Peyer's patch (tissue), 4 donors: ENCODE results near the gene ZC3H15. TPM values are rescaled to one million over a fixed set of nuclear protein-coding genes. Genes with fewer than 3 reads are reported as not detected.

ENCODE experiments used
- DNase-seq, 3 donors: peaks; one replicate each; pipeline ENCODE4 v3.0.0-alpha.2; 2017 to 2019
- H3K27ac ChIP-seq, 4 donors: fragments of 200-600 bp; sonication (generic); one replicate each; pipeline ENCODE4 v1.5.1; 2016 to 2019
- H3K27me3 ChIP-seq, 2 donors: fragments of 200-600 bp; sonication (generic); one replicate each; pipeline ENCODE4 v1.5.1; 2019
- H3K36me3 ChIP-seq, 3 donors: fragments of 200-600 bp; sonication (generic); one replicate each; pipeline ENCODE4 v1.5.1; 2016 to 2019
- H3K4me1 ChIP-seq, 4 donors: fragments of 200-600 bp; sonication (generic); one replicate each; pipeline ENCODE4 v1.5.1; 2016 to 2019
- H3K4me3 ChIP-seq, 4 donors: fragments of 200-600 bp; sonication (generic); 1 replicate in 3 of 4; 2 replicates in 1 of 4; pipeline ENCODE4 v1.5.1; 2016 to 2019; ENCODE audit warnings: mild to moderate bottlenecking in 1 of 4
- H3K9me3 ChIP-seq, 4 donors: fragments of 200-600 bp; sonication (generic); one replicate each; pipeline ENCODE4 v1.5.1; 2016 to 2019; ENCODE audit warnings: mild to moderate bottlenecking in 1 of 4
- POLR2A ChIP-seq, 2 donors: fragments of 450-650 bp; IDR thresholded peaks; one replicate each; pipeline ENCODE4 v1.5.1; 2017; ENCODE audit warnings: antibody characterized with exemption in 2 of 2, mild to moderate bottlenecking in 2 of 2, moderate library complexity in 2 of 2
- total RNA-seq, 4 donors: library from RNA; depleted of rRNA; stranded (reverse); fragments of >200 nt; gene quantifications; one replicate each; pipeline ENCODE4 v1.1.0, GENCODE V29; 2016
- TF ChIP-seq, protein P1 (sequence below), 6 experiments: fragments of 450-650 bp in 4 of 6; fragments of 200-600 bp in 2 of 6; sonication (generic) in 1 of 6; IDR thresholded peaks; one replicate each; pipeline ENCODE4 v1.5.1; 2017 to 2019; ENCODE audit warnings: antibody characterized with exemption in 6 of 6, mild to moderate bottlenecking in 3 of 6, moderate library complexity in 1 of 6

The ZC3H15 gene
- total RNA-seq, 4 donors from 2014 or later, result 39.7 to 82.5 (median 65.0) TPM

DNA sequence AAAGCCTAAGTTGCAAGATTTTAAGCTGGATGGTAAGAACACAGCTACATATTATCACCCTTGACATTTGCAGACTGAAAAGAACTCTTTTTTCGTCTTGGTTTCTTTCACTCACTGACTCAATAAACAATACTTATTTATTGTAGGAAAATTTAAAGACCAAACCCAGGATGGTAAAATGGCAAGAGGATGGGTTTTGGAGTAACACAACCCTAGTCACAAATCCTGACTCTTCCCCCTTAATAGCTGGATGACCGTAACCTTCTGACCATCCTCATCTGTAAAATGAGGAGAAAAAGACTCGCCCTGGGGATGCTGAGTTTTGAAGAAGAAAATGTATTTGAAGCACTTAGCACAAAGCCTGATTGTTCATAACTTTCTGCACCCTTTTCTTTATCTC lies 48.3 kb downstream of the ZC3H15 start:
- TF ChIP-seq, protein P1, sequence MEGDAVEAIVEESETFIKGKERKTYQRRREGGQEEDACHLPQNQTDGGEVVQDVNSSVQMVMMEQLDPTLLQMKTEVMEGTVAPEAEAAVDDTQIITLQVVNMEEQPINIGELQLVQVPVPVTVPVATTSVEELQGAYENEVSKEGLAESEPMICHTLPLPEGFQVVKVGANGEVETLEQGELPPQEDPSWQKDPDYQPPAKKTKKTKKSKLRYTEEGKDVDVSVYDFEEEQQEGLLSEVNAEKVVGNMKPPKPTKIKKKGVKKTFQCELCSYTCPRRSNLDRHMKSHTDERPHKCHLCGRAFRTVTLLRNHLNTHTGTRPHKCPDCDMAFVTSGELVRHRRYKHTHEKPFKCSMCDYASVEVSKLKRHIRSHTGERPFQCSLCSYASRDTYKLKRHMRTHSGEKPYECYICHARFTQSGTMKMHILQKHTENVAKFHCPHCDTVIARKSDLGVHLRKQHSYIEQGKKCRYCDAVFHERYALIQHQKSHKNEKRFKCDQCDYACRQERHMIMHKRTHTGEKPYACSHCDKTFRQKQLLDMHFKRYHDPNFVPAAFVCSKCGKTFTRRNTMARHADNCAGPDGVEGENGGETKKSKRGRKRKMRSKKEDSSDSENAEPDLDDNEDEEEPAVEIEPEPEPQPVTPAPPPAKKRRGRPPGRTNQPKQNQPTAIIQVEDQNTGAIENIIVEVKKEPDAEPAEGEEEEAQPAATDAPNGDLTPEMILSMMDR (IDR thresholded peaks at IDR 0.05), result no peak
- no peak for TF ChIP-seq POLR2A (IDR thresholded peaks at IDR 0.05)
- Histone ChIP-seq H3K27me3 (no peaks in the 10 kb centered on the region), H3K27ac (no peak overlapping the region), H3K4me3 (no peak overlapping the region), H3K36me3 (no peaks in the 10 kb centered on the region), H3K9me3 (no peaks in the 10 kb centered on the region), H3K4me1 (peaks cover 0 to 5% (median 0%) of the 10 kb centered on the region in 4 donors)
- no peak for DNase-seq

DNA sequence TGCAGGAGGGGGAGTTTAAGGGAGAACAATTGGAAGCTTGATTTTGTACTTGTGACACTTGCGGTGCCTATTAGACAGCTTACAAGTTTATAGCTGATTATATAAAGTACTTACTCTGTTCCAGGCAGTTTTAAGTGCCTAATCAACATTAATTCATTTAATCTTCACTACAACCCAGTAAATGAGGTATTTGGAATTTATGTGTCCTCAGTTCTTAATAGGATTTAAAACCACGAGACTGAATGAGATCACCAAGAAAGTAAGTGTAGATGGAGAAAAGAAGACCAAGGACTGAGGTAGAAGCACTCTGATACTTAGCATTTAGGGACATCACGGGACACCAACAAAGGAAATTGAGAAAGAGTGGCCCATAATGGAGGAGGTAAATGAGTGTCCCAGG lies 49.8 kb downstream of the ZC3H15 start:
- Histone ChIP-seq H3K9me3 (no peaks in the 10 kb centered on the region), H3K4me1 (peaks cover 0 to 5% (median 0%) of the 10 kb centered on the region in 4 donors), H3K27me3 (no peaks in the 10 kb centered on the region), H3K4me3 (no peak overlapping the region), H3K36me3 (no peaks in the 10 kb centered on the region), H3K27ac (no peak overlapping the region)
- TF ChIP-seq, protein P1 (IDR thresholded peaks at IDR 0.05), result no peak
- TF ChIP-seq POLR2A (IDR thresholded peaks at IDR 0.05), result no peak
- DNase-seq, result no peak

DNA sequence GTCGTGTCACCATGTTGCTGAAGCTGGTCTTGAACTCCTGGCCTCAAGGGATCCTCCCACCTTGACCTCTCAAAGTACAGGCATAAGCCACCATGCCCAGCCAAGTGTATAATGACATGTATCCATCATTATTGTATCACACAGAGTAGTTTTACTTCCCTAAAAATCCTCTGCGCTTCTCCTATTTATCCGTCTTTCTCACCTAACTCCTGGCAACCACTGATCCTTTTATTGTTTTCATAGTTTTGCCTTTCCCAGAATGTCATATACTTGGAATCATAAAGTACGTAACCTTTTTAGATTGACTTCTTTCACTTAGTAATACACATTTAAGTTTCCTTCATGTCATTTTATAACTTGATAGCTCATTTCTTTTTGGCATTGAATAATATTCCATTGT lies 51.0 kb downstream of the ZC3H15 start:
- Histone ChIP-seq H3K27me3 (no peaks in the 10 kb centered on the region), H3K27ac (no peak overlapping the region), H3K36me3 (no peaks in the 10 kb centered on the region), H3K4me3 (no peak overlapping the region), H3K9me3 (no peaks in the 10 kb centered on the region), H3K4me1 (peaks cover 0 to 5% (median 0%) of the 10 kb centered on the region in 4 donors)
- no peak for TF ChIP-seq POLR2A (IDR thresholded peaks at IDR 0.05)
- TF ChIP-seq, protein P1 (IDR thresholded peaks at IDR 0.05), result no peak
- no peak for DNase-seq

DNA sequence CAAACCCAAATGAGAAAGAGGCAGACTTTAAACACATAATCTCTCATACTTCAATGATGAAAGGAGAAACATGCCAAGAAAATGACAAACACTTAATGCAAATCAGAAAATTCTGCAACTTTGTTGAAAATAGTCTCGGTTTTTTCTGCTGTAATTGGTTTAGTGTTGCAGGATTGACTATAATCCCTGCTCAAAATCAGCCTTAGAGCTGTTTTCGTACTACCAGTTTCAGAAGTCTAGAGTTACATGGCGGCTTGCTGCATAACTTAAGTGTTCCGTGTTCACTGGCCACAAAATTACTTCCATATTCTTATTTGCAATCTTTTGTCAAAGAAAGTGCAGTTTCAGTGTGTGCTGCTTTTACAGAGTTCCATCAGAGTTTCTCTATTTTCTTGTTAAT lies 54.9 kb downstream of the ZC3H15 start:
- TF ChIP-seq, protein P1 (IDR thresholded peaks at IDR 0.05), result no peak
- no peak for TF ChIP-seq POLR2A (IDR thresholded peaks at IDR 0.05)
- DNase-seq, result no peak
- Histone ChIP-seq H3K4me3 (no peak overlapping the region), H3K36me3 (no peaks in the 10 kb centered on the region), H3K27ac (no peak overlapping the region), H3K9me3 (no peaks in the 10 kb centered on the region), H3K4me1 (no peaks in the 10 kb centered on the region), H3K27me3 (no peaks in the 10 kb centered on the region)

DNA sequence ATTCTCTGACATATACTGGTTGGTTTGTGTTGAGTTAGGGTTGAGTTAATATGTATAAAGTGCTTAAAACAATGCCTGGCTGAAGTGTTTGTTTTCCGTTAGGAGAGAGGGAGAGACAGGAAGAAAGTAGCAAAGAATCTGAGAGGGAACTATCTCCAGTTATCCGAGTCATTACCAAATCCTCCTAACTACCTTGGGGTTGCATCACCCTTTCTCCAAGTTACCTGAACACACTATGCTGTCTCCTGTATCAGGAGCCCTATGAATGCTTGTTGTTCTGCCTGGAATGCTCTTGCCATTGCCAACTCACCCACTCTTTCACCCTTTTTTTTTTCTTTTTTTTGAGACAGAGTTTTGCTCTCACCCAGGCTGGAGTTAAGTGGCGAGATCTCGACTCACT lies 55.9 kb downstream of the ZC3H15 start:
- Histone ChIP-seq H3K9me3 (no peaks in the 10 kb centered on the region), H3K27ac (no peak overlapping the region), H3K27me3 (no peaks in the 10 kb centered on the region)

More for the DNA sequence above, 55.9 kb downstream of the ZC3H15 start:
- Histone ChIP-seq H3K36me3 (no peaks in the 10 kb centered on the region), H3K4me3 (no peak overlapping the region), H3K4me1 (no peaks in the 10 kb centered on the region)
- DNase-seq, result no peak
- TF ChIP-seq, protein P1 (IDR thresholded peaks at IDR 0.05), result no peak
- no peak for TF ChIP-seq POLR2A (IDR thresholded peaks at IDR 0.05)
